PC-3 (cell line): Measurements from ENCODE around the gene CHST11. TPM values are rescaled to one million over a fixed set of nuclear protein-coding genes. Genes with fewer than 3 reads are reported as not detected.
A peak's percentile ranks its signal among the peaks of the same experiment; 100 is the strongest.

Source experiments
- ATAC-seq: fragments of 200-7000 bp; cut with Tn5 transposase; 2 replicates; pipeline ENCODE4 v1.9.1; 2020; ENCODE audit warnings: mild to moderate bottlenecking, moderate library complexity
- BruUV-seq: library from RNA; stranded (reverse); fragments of 400-500 nt; replicated peaks from 2 replicates; lab custom pipeline; 2021; lab: Mats Ljungman, UMichigan
- CTCF ChIA-PET: fragments of 300-600 bp; sonication (Branson Sonifier 250); formaldehyde crosslinking; loops from one replicate; lab custom pipeline; 2022; ENCODE audit warnings: antibody characterized with exemption; lab: Charles Lee
- POLR2A ChIA-PET: fragments of 300-600 bp; sonication (Branson Sonifier 250); formaldehyde crosslinking; loops from one replicate; lab custom pipeline; 2022; ENCODE audit warnings: antibody characterized with exemption; ENCODE audit not compliant: unreplicated experiment; lab: Charles Lee
- DNase-seq: peaks from one replicate; pipeline ENCODE4 v3.0.0-alpha.2; 2015
- H2AFZ ChIP-seq: fragments of 300-600 bp; sonication (generic); 2 replicates; pipeline ENCODE4 v1.6.0; 2016; ENCODE audit warnings: antibody characterized with exemption, low read length
- H3F3A ChIP-seq: fragments of 300-600 bp; sonication (generic); one replicate; pipeline ENCODE4 v1.6.0; 2017; ENCODE audit warnings: antibody characterized with exemption, low read length, control low read depth, mild to moderate bottlenecking; ENCODE audit not compliant: unreplicated experiment
- H3K27ac ChIP-seq: fragments of 300-600 bp; sonication (generic); 2 replicates; pipeline ENCODE4 v1.5.1; 2016; ENCODE audit warnings: mild to moderate bottlenecking, low read length
- H3K27me3 ChIP-seq: fragments of 300-600 bp; sonication (generic); 2 replicates; pipeline ENCODE4 v1.6.1; 2016; ENCODE audit warnings: low read length, mixed read lengths
- H3K36me3 ChIP-seq: fragments of 300-600 bp; sonication (generic); 2 replicates; pipeline ENCODE4 v1.6.1; 2016; ENCODE audit warnings: low read depth, mixed run types, low read length, mixed read lengths
- H3K4me1 ChIP-seq: fragments of 300-600 bp; sonication (generic); 2 replicates; pipeline ENCODE4 v1.5.1; 2016; ENCODE audit warnings: low read length; ENCODE audit not compliant: insufficient read depth
- H3K4me2 ChIP-seq: fragments of 300-600 bp; sonication (generic); 2 replicates; pipeline ENCODE4 v1.6.0; 2016; ENCODE audit warnings: low read length
- H3K4me3 ChIP-seq: fragments of 300-600 bp; sonication (generic); 2 replicates; pipeline ENCODE4 v1.5.1; 2016; ENCODE audit warnings: mild to moderate bottlenecking, low read length, mixed read lengths
- H3K79me2 ChIP-seq: fragments of 300-600 bp; sonication (generic); 2 replicates; pipeline ENCODE4 v1.6.1; 2017; ENCODE audit warnings: low read length, mixed read lengths
- H3K9ac ChIP-seq: fragments of 300-600 bp; sonication (generic); 2 replicates; pipeline ENCODE4 v1.6.0; 2016; ENCODE audit warnings: mild to moderate bottlenecking, low read length
- H3K9me2 ChIP-seq: fragments of 300-600 bp; sonication (generic); replicated peaks from 2 replicates; pipeline ENCODE4 v1.6.1; 2016; ENCODE audit warnings: mixed run types, low read length, mixed read lengths
- H3K9me3 ChIP-seq: fragments of 300-600 bp; sonication (generic); 2 replicates; pipeline ENCODE4 v1.6.1; 2016; ENCODE audit warnings: low read length, mixed read lengths
- H4K20me1 ChIP-seq: fragments of 300-600 bp; sonication (generic); 2 replicates; pipeline ENCODE4 v1.6.1; 2016; ENCODE audit warnings: low read length, mixed read lengths
- CTCF ChIP-seq: fragments of 300-600 bp; sonication (generic); conservative IDR thresholded peaks from 2 replicates; pipeline ENCODE4 v1.5.1; 2017; ENCODE audit warnings: antibody characterized with exemption, low read depth, mild to moderate bottlenecking, low read length
- EZH2 ChIP-seq: fragments of 300-600 bp; sonication (generic); IDR thresholded peaks from one replicate; pipeline ENCODE4 v1.6.1; 2017; ENCODE audit warnings: antibody characterized with exemption, mild to moderate bottlenecking, low read length; ENCODE audit not compliant: unreplicated experiment
- EZH2phosphoT487 ChIP-seq: fragments of 300-600 bp; sonication (generic); IDR thresholded peaks from 2 replicates; pipeline ENCODE4 v1.6.1; 2018; ENCODE audit warnings: mild to moderate bottlenecking, antibody characterized with exemption, low read length, borderline replicate concordance
- intact Hi-C: fragments of 100-400 bp; cut with micrococcal nuclease; formaldehyde crosslinking; loops from 2 replicates; pipeline ENCODE4 v1.9.0; 2023
- total RNA-seq: library from RNA; depleted of rRNA; stranded (reverse); fragments of >200 nt; gene quantifications from 2 replicates; pipeline ENCODE4 v1.2.3, GENCODE V29; 2014

The CHST11 gene
- total RNA-seq, 1 experiment from 2014 or later, result 53.5 TPM

DNA sequence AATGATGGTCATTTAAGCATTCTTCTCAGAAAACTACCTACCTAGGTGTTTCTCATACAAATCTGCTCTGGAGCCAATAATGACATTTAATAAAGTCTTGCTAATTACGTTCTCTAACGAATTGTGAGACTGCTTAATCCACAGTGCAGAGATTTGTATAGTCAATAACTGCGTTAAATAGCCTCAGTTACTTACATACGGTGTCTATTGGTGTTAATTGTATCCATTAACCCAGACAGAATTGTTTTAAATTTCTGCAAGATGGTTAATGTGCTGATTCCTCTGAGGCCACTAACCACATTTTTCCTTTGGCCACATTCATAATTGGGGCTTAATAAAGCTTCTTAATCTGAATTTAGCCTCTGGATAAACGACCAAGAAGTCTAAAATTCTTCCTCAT, 329.6 kb downstream of the CHST11 start:
- DNase-seq (no peak), ATAC-seq (no peak)
- TF ChIP-seq EZH2phosphoT487, result no peak
- TF ChIP-seq CTCF, result no peak
- no peak for TF ChIP-seq EZH2
- H3K9ac ChIP-seq, result no peak overlapping the region
- H3K4me3 ChIP-seq, result no peak overlapping the region
- H3K4me2 ChIP-seq, result no peak overlapping the region
- no peaks in the 10 kb centered on the region for H3K9me3 ChIP-seq
- BruUV-seq, result no TSS peak
- no peak overlapping the region for H2AFZ ChIP-seq
- H3K79me2 ChIP-seq, result no peaks in the 10 kb centered on the region
- H3K27ac ChIP-seq, result no peak overlapping the region
- no peaks in the 10 kb centered on the region for H3K9me2 ChIP-seq
- no peaks in the 10 kb centered on the region for H4K20me1 ChIP-seq
- H3K4me1 ChIP-seq, result no peaks in the 10 kb centered on the region
- H3F3A ChIP-seq, result no peaks in the 10 kb centered on the region
- ChIA-PET CTCF (no interaction called here), POLR2A (no interaction called here)
- no peaks in the 10 kb centered on the region for H3K36me3 ChIP-seq
- H3K27me3 ChIP-seq, result no peaks in the 10 kb centered on the region
- intact Hi-C loops, result no loop called here

- no peak for DNase-seq
- ChIA-PET POLR2A (no interaction called here), CTCF (no interaction called here)
- Histone ChIP-seq H4K20me1 (no peaks in the 10 kb centered on the region), H3K9ac (no peak overlapping the region), H3K27ac (no peak overlapping the region), H3K4me3 (no peak overlapping the region), H3K9me3 (no peaks in the 10 kb centered on the region), H2AFZ (0 out of 2 replicates have a peak overlapping the region, but pooled peaks have one; percentile 32), H3K79me2 (no peaks in the 10 kb centered on the region), H3K36me3 (no peaks in the 10 kb centered on the region), H3K4me2 (no peak overlapping the region), H3K9me2 (no peaks in the 10 kb centered on the region), H3F3A (no peaks in the 10 kb centered on the region), H3K27me3 (no peaks in the 10 kb centered on the region), H3K4me1 (peaks cover 13% of the 10 kb centered on the region)
- BruUV-seq, result no TSS peak
- ATAC-seq, result no peak
- TF ChIP-seq CTCF, result no peak
- no peak for TF ChIP-seq EZH2phosphoT487
- TF ChIP-seq EZH2, result no peak
- intact Hi-C loops, result no loop called here
These were observed 332.1 kb downstream of the CHST11 start for GRCh38 chr12:104788840-104789271.

DNA sequence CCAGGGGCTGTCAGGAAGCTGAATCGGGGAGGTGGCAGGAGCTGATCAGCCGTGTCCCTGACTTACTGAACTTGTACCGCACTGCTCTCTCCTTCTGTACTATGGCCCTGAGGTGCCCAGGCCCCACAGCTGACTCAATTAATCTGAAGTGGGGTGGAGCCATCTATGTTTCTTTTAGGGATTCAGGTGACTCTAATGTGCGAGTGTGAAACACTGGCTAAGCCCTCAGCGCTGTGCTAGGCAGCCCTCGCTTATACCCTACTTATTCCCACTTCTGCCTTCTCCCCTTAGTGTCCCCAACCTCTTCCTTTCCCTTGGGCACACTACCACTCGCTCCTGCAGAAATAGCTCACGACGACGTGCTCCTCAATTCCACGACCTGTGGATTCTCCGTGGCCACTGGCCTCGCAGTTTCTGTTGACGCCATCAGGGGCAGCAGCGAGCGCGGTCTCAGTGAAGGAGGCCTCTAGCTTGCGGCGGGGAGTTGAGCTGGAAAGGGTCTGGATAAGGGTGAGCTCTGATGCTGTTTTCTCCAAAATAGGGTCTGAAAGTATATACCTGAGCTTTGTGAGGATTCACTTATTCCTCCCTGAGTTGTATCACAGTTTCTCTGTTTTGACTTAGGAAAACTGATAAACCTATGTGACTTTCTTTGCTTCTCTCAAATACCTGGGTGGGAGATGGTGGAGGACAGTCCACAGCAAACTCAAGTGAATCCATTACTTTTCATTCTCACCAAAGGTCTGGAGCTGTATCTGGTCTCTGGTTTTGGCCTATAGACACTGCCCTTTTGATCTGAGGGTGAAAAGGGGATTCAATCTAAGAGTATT, 333.8 kb downstream of the CHST11 start:
- H3F3A ChIP-seq, result no peaks in the 10 kb centered on the region
- no peaks in the 10 kb centered on the region for H3K79me2 ChIP-seq
- H3K9ac ChIP-seq, result no peak overlapping the region
- H4K20me1 ChIP-seq, result no peaks in the 10 kb centered on the region
- BruUV-seq, result no TSS peak
- no peak overlapping the region for H3K27ac ChIP-seq
- no peaks in the 10 kb centered on the region for H3K9me3 ChIP-seq
- H3K4me1 ChIP-seq, result peaks cover 13% of the 10 kb centered on the region
- TF ChIP-seq EZH2 (no peak), CTCF (peak; percentile 77), EZH2phosphoT487 (no peak)
- no peak overlapping the region for H2AFZ ChIP-seq
- H3K4me3 ChIP-seq, result no peak overlapping the region
- ChIA-PET CTCF (no interaction called here), POLR2A (no interaction called here)
- no peaks in the 10 kb centered on the region for H3K9me2 ChIP-seq
- no peak overlapping the region for H3K4me2 ChIP-seq
- DNase-seq (peak; percentile 31), ATAC-seq (no peak)
- H3K27me3 ChIP-seq, result no peaks in the 10 kb centered on the region
- intact Hi-C loops, result loop anchor here (10.0 kb wide), 1 partner anchor 336 kb away; the partner anchor contains the start of gene CHST11
- H3K36me3 ChIP-seq, result no peaks in the 10 kb centered on the region
